Left renal pelvis (tissue), 4 donors: ENCODE results near the gene SPATS1. TPM values are rescaled to one million over a fixed set of nuclear protein-coding genes. Genes with fewer than 3 reads are reported as not detected.

Source experiments
- DNase-seq, 4 donors: peaks; one replicate each; pipeline ENCODE4 v3.0.0-alpha.2; 2013; ENCODE audit warnings: low read depth in 4 of 4, low spot score in 3 of 4
- polyA plus RNA-seq, 4 donors: library from polyadenylated mRNA; unstranded; fragments of 120-200 nt; gene quantifications; one replicate each; pipeline ENCODE4 v1.2.1, GENCODE V29; 2013; ENCODE audit not compliant: insufficient read length in 4 of 4

The SPATS1 gene
- polyA plus RNA-seq, 4 donors: not detected

GRCh38 chr6:44386364-44386928 lies 44.0 kb downstream of the SPATS1 start:
- DNase-seq: no peak

DNA sequence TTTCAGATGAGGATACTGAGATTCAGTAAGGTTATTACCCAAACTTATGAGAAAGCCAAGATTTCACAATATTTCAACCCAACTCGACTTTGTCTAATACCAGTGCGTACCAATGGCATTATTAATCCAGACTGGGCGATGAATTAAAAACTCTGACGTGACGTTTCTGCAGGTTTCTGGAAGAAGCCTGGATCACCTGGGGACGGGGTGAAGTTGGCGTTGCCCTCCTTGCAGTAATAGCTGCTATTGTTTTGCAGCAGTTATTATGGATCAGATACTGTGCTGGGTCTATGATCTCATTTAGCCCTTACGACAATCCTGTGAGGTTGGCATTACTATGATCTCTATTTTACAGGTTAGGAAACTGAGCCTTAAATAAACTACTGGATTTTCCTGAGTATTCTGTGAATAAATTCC lies 44.5 kb downstream of the SPATS1 start:
- DNase-seq: peak in 2 of 4 donors; percentile 1 to 46

DNA sequence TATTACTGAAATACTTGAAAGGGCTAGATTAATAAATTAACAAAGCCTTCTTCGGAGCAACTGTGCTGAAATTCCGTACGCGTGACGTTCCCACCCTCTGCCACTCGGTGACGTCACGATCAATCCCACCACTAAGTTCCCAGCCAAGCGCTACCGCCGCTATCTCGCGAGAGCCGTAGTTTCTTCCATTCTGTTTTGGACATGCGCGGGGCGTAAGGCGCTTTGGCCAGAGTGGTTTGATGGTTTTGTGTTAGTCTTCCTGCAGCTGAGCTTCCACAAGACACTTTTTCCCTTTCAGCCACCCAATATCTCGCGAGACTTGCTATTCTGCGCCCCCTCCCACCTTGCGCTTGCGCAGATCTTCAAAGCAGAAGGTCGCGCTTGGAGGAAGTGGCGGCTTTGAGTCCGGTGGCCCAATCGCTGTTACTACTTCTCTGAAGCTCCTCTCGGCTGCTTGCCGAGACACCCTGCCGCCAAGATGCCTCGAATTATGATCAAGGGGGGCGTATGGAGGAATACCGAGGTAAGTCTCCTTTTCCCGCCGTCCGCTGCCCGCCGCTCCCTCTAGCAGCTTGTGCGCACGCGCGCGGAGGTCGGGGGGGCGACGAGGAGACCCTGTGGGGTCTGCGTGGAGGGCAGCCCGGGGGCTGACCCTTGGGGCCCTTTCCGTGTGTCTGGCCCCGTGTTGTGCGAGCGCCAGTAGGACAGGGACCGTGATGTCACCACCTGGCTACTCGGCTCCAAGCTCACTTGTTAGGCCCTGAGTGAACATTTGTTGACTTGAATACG lies 45.1 kb downstream of the SPATS1 start, which contains the start of gene CDC5L:
Gene CDC5L, plus strand, starts transcription at position 361 of the 789 bp plus-strand sequence. Its CDS starts 118 bp downstream, at position 479.
- DNase-seq: peak; percentile 97 to 99 (median 98)

- DNase-seq: peak in 1 of 4 donors; percentile 3
These were observed 45.7 kb downstream of the SPATS1 start for GRCh38 chr6:44388135-44388487.

GRCh38 chr6:44388887-44389286 lies 46.4 kb downstream of the SPATS1 start:
- DNase-seq: no peak

- DNase-seq: peak in 1 of 4 donors; percentile 18
These were observed 47.8 kb downstream of the SPATS1 start for GRCh38 chr6:44390158-44390683.

Other genes starting within 250 kb of the SPATS1 start
- gene MRPL14, start 215.2 kb upstream of the SPATS1 start, polyA plus RNA-seq: 10 to 100 TPM; 37.0 to 44.0 (median 38.1) TPM
- gene TMEM63B, start 215.1 kb upstream of the SPATS1 start, polyA plus RNA-seq: 10 to 100 TPM; 23.9 to 37.9 (median 31.3) TPM
- under 1 TPM in 3 of 4 donors, not detected in 1; 0.07 to 0.37 (median 0.08) TPM for gene CAPN11, start 183.8 kb upstream of the SPATS1 start, polyA plus RNA-seq
- 1 to 10 TPM in 2 of 4 donors, under 1 TPM in 2; 0.33 to 1.2 (median 0.83) TPM for gene MYMX, start 125.7 kb upstream of the SPATS1 start, polyA plus RNA-seq
- 10 to 100 TPM; 29.9 to 38.7 (median 34.6) TPM for gene SLC29A1, start 119.1 kb upstream of the SPATS1 start, polyA plus RNA-seq
- gene HSP90AB1, start 95.5 kb upstream of the SPATS1 start, polyA plus RNA-seq: 1,000 to 10,000 TPM; 1,104 to 1,369 (median 1,222) TPM
- gene SLC35B2, start 85.1 kb upstream of the SPATS1 start, polyA plus RNA-seq: 10 to 100 TPM; 51.5 to 57.5 (median 54.1) TPM
- 10 to 100 TPM in 3 of 4 donors, 1 to 10 TPM in 1; 6.2 to 11.9 (median 10.6) TPM for gene NFKBIE, start 77.1 kb upstream of the SPATS1 start, polyA plus RNA-seq
- 1 to 10 TPM in 3 of 4 donors, under 1 TPM in 1; 0.62 to 1.5 (median 1.1) TPM for gene TMEM151B, start 72.2 kb upstream of the SPATS1 start, polyA plus RNA-seq
- 10 to 100 TPM; 11.1 to 21.8 (median 14.5) TPM for gene AARS2, start 29.3 kb upstream of the SPATS1 start, polyA plus RNA-seq
- 10 to 100 TPM; 31.5 to 48.6 (median 40.7) TPM for gene CDC5L, start 45.1 kb downstream of the SPATS1 start, polyA plus RNA-seq